ENCODE results near the gene TACC2.

DNA sequence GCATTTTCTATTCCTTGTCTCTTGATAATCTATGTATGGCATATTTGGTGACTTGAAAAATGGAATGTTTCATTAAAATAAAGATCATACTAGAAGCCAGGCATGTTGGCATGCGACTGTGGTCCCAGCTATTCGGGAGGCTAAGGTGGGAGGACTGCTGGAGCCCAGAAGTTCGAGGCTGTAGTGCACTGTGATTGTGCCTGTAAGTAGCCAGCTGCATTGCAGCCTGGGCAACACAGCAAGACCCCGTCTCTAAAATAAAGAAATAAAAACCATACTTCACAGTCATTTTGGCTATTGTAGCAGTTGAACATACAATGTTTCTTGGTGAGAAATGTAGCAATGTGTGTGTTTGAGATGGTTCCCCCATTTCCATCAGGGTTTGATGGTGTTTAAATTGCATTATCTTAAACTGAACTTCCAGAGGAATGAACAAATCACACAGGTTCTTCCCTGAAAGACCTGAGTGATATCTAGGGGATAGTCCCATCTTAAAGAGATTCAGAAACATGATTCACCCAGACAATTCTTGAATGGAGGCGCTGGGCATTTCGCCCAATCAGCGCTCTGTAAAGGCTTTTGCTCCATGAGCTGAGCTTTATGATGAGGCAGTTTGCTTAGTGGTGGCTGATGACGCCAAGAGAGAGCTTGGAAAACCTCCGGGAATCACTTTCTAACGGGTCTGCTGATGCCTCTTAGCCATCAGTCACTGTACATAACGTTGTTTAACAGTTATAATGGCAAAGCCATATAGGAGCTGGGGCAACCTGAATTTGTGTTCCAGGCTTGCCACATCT lies 262.7 kb downstream of the TACC2 start:
- no peak for TF ChIP-seq POLR2A (IDR thresholded peaks at IDR 0.05)
- TF ChIP-seq, protein P1, sequence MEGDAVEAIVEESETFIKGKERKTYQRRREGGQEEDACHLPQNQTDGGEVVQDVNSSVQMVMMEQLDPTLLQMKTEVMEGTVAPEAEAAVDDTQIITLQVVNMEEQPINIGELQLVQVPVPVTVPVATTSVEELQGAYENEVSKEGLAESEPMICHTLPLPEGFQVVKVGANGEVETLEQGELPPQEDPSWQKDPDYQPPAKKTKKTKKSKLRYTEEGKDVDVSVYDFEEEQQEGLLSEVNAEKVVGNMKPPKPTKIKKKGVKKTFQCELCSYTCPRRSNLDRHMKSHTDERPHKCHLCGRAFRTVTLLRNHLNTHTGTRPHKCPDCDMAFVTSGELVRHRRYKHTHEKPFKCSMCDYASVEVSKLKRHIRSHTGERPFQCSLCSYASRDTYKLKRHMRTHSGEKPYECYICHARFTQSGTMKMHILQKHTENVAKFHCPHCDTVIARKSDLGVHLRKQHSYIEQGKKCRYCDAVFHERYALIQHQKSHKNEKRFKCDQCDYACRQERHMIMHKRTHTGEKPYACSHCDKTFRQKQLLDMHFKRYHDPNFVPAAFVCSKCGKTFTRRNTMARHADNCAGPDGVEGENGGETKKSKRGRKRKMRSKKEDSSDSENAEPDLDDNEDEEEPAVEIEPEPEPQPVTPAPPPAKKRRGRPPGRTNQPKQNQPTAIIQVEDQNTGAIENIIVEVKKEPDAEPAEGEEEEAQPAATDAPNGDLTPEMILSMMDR (IDR thresholded peaks at IDR 0.05) = no peak
